OCI-LY7 (cell line): ENCODE measurements around the gene DALRD3. TPM values are rescaled to one million over a fixed set of nuclear protein-coding genes. Genes with fewer than 3 reads are reported as not detected.

Experiments
- BruUV-seq: library from RNA; stranded (reverse); fragments of 400-500 nt; replicated peaks from 2 replicates; lab custom pipeline; 2021; lab: Mats Ljungman, UMichigan
- CTCF ChIA-PET: fragments of 300-600 bp; sonication (Branson Sonifier 250); formaldehyde crosslinking; loops from one replicate; lab custom pipeline; 2022; ENCODE audit warnings: antibody characterized with exemption; ENCODE audit not compliant: unreplicated experiment; lab: Charles Lee
- POLR2A ChIA-PET: fragments of 300-600 bp; sonication (Branson Sonifier 250); formaldehyde crosslinking; loops from one replicate; lab custom pipeline; 2022; ENCODE audit warnings: antibody characterized with exemption; lab: Charles Lee
- DNase-seq: peaks from one replicate; pipeline ENCODE4 v3.0.0-alpha.2; 2015; ENCODE audit warnings: low spot score
- H2AFZ ChIP-seq: fragments of 200-600 bp; sonication (generic), shearing (Covaris generic); 2 replicates; pipeline ENCODE4 v1.6.1; 2014; ENCODE audit warnings: mild to moderate bottlenecking, antibody characterized with exemption, low read length, moderate library complexity
- H3K27ac ChIP-seq: fragments of 200-600 bp; sonication (generic); 2 replicates; pipeline ENCODE4 v1.5.1; 2014; ENCODE audit warnings: mixed run types, low read depth, mild to moderate bottlenecking, moderate library complexity, low read length, inconsistent platforms; ENCODE audit not compliant: poor library complexity, severe bottlenecking
- H3K36me3 ChIP-seq: fragments of 200-600 bp; sonication (generic); 2 replicates; pipeline ENCODE4 v1.6.1; 2014; ENCODE audit warnings: mild to moderate bottlenecking, antibody characterized with exemption, low read length, moderate library complexity, mixed read lengths; ENCODE audit not compliant: insufficient read depth
- H3K4me1 ChIP-seq: fragments of 200-600 bp; sonication (generic); 2 replicates; pipeline ENCODE4 v1.5.1; 2014; ENCODE audit warnings: mild to moderate bottlenecking, low read length; ENCODE audit not compliant: insufficient read depth, poor library complexity, severe bottlenecking
- H3K4me2 ChIP-seq: fragments of 200-600 bp; sonication (generic); 2 replicates; pipeline ENCODE4 v1.6.1; 2014; ENCODE audit warnings: mild to moderate bottlenecking, low read length
- H3K4me3 ChIP-seq: fragments of 200-600 bp; sonication (generic); 2 replicates; pipeline ENCODE4 v1.5.1; 2014; ENCODE audit warnings: mild to moderate bottlenecking, low read depth, low read length; ENCODE audit not compliant: poor library complexity, severe bottlenecking
- H3K79me2 ChIP-seq: fragments of 200-600 bp; sonication (generic); 2 replicates; pipeline ENCODE4 v1.6.1; 2016; ENCODE audit warnings: low read depth, mild to moderate bottlenecking, low read length, moderate library complexity, mixed read lengths; ENCODE audit not compliant: insufficient read depth
- H3K9me2 ChIP-seq: fragments of 200-600 bp; sonication (generic); 2 replicates; pipeline ENCODE4 v1.6.1; 2016; ENCODE audit warnings: mild to moderate bottlenecking, low read length, mixed read lengths; ENCODE audit not compliant: insufficient read depth
- H3K9me3 ChIP-seq: fragments of 200-600 bp; sonication (generic); 2 replicates; pipeline ENCODE4 v1.6.1; 2014; ENCODE audit warnings: mild to moderate bottlenecking, mixed run types, low read length, mixed read lengths
- H4K20me1 ChIP-seq: fragments of 200-600 bp; sonication (generic); 2 replicates; pipeline ENCODE4 v1.6.1; 2014; ENCODE audit warnings: mild to moderate bottlenecking, antibody characterized with exemption, low read length, moderate library complexity, mixed read lengths; ENCODE audit not compliant: insufficient read depth
- EZH2phosphoT487 ChIP-seq: fragments of 200-600 bp; sonication (generic); IDR thresholded peaks from 2 replicates; pipeline ENCODE4 v1.6.1; 2018; ENCODE audit warnings: low read depth, borderline replicate concordance, mild to moderate bottlenecking, mixed run types, antibody characterized with exemption, low read length, moderate library complexity, mixed read lengths
- intact Hi-C: fragments of 100-400 bp; cut with micrococcal nuclease; formaldehyde crosslinking; loops from one replicate; pipeline ENCODE4 v1.10.0; 2022; ENCODE audit not compliant: unreplicated experiment
- total RNA-seq, 2 experiments: library from RNA; depleted of rRNA in 1 of 2; stranded (reverse); fragments of >200 nt in 1 of 2; shearing (Covaris generic) in 1 of 2; gene quantifications; 2 replicates each; pipeline ENCODE4 v1.2.3, GENCODE V29; 2014 to 2022
- TF ChIP-seq, protein P1 (sequence below): fragments of 200-600 bp; sonication (generic); conservative IDR thresholded peaks from 2 replicates; pipeline ENCODE4 v1.5.1; 2014; ENCODE audit warnings: mild to moderate bottlenecking, antibody characterized with exemption, low read length, moderate library complexity, mixed read lengths

Gene DALRD3
- total RNA-seq, 2 experiments from 2014 or later = 35.0 to 36.2 TPM

DNA sequence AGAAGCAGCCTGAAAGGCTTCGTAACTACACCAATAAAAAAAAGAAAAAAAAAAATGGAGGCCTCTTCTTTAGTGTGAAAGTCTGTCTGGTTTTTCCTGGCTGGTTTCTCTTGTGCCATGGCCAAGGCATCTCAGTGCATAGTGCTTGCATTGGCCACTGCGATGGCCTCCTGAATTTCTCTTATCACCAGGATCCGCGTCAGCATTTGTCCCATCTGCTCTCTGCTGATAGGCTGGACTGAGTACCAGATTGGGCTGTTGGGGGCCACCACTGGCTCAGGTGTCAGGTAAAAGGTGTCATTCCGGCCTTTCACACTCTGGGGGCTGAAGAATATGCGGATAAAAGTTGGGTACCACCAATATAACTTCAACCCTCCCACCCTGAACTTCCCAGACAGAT, 11.9 kb upstream of the DALRD3 start:
- Histone ChIP-seq H3K4me1 (peaks cover 37% of the 10 kb centered on the region), H3K4me2 (no peak overlapping the region), H3K27ac (no peak overlapping the region), H4K20me1 (no peaks in the 10 kb centered on the region), H3K36me3 (peaks cover 84% of the 10 kb centered on the region), H2AFZ (no peak overlapping the region), H3K79me2 (peaks cover 20% of the 10 kb centered on the region), H3K9me2 (no peaks in the 10 kb centered on the region), H3K9me3 (no peaks in the 10 kb centered on the region), H3K4me3 (no peak overlapping the region)
- ChIA-PET POLR2A (no interaction called here), CTCF (no interaction called here)
- TF ChIP-seq, protein P1, sequence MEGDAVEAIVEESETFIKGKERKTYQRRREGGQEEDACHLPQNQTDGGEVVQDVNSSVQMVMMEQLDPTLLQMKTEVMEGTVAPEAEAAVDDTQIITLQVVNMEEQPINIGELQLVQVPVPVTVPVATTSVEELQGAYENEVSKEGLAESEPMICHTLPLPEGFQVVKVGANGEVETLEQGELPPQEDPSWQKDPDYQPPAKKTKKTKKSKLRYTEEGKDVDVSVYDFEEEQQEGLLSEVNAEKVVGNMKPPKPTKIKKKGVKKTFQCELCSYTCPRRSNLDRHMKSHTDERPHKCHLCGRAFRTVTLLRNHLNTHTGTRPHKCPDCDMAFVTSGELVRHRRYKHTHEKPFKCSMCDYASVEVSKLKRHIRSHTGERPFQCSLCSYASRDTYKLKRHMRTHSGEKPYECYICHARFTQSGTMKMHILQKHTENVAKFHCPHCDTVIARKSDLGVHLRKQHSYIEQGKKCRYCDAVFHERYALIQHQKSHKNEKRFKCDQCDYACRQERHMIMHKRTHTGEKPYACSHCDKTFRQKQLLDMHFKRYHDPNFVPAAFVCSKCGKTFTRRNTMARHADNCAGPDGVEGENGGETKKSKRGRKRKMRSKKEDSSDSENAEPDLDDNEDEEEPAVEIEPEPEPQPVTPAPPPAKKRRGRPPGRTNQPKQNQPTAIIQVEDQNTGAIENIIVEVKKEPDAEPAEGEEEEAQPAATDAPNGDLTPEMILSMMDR = no peak
- no peak for TF ChIP-seq EZH2phosphoT487
- no peak for DNase-seq
- no TSS peak for BruUV-seq
- intact Hi-C loops = no loop called here

DNA sequence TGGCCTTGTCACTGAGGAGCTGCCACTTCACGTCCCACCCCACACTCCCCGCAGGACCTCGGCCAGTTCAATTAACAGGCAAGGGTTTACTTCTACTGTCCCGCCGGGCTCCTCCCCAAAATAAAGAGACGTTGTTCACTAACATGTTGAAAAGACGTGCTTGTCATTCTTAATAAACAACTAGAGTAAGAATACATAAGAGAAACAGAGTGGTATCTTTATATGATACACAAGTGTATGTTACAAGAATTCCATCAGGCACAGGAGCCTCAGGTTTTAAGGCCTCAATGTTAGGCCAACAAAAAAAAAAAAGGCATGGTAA, 11.1 kb upstream of the DALRD3 start:
- no peaks in the 10 kb centered on the region for H3K9me3 ChIP-seq
- no TSS peak for BruUV-seq
- no peak for DNase-seq
- CTCF ChIA-PET = no interaction called here
- POLR2A ChIA-PET = interaction anchor here (0.6 to 1.4 kb wide), 11 partner anchors 9 to 64 kb away, joined by 3 to 8 read pairs (median 3); partner anchors contain the start of genes QRICH1 and WDR6
- TF ChIP-seq, protein P1 = no peak
- no peak for TF ChIP-seq EZH2phosphoT487
- peak overlapping the region; percentile 80 for H3K4me3 ChIP-seq
- peaks cover 84% of the 10 kb centered on the region for H3K36me3 ChIP-seq
- intact Hi-C loops = loop anchor here (5.0 kb wide), 1 partner anchor 128 kb away; no protein-coding TSS in a partner anchor
- peak overlapping the region; percentile 32 for H3K27ac ChIP-seq
- no peak overlapping the region for H2AFZ ChIP-seq
- no peaks in the 10 kb centered on the region for H3K9me2 ChIP-seq
- H3K79me2 ChIP-seq = peaks cover 20% of the 10 kb centered on the region
- no peaks in the 10 kb centered on the region for H4K20me1 ChIP-seq
- H3K4me2 ChIP-seq = peak overlapping the region; percentile 91; the same call in 1 of the 2 replicates
- peaks cover 45% of the 10 kb centered on the region for H3K4me1 ChIP-seq
